Peyer's patch (tissue), 4 donors: ENCODE results near the gene PROM1. TPM values are rescaled to one million over a fixed set of nuclear protein-coding genes. Genes with fewer than 3 reads are reported as not detected.
A peak's percentile ranks its signal among the peaks of the same experiment; 100 is the strongest.

Source experiments
- DNase-seq, 3 donors: peaks; one replicate each; pipeline ENCODE4 v3.0.0-alpha.2; 2017 to 2019
- H3K27ac ChIP-seq, 4 donors: fragments of 200-600 bp; sonication (generic); one replicate each; pipeline ENCODE4 v1.5.1; 2016 to 2019
- H3K27me3 ChIP-seq, 2 donors: fragments of 200-600 bp; sonication (generic); one replicate each; pipeline ENCODE4 v1.5.1; 2019
- H3K36me3 ChIP-seq, 3 donors: fragments of 200-600 bp; sonication (generic); one replicate each; pipeline ENCODE4 v1.5.1; 2016 to 2019
- H3K4me1 ChIP-seq, 4 donors: fragments of 200-600 bp; sonication (generic); one replicate each; pipeline ENCODE4 v1.5.1; 2016 to 2019
- H3K4me3 ChIP-seq, 4 donors: fragments of 200-600 bp; sonication (generic); 1 replicate in 3 of 4; 2 replicates in 1 of 4; pipeline ENCODE4 v1.5.1; 2016 to 2019; ENCODE audit warnings: mild to moderate bottlenecking in 1 of 4
- H3K9me3 ChIP-seq, 4 donors: fragments of 200-600 bp; sonication (generic); one replicate each; pipeline ENCODE4 v1.5.1; 2016 to 2019; ENCODE audit warnings: mild to moderate bottlenecking in 1 of 4
- CTCF ChIP-seq, 6 experiments: fragments of 450-650 bp in 4 of 6; fragments of 200-600 bp in 2 of 6; sonication (generic) in 1 of 6; IDR thresholded peaks; one replicate each; pipeline ENCODE4 v1.5.1; 2017 to 2019; ENCODE audit warnings: antibody characterized with exemption in 6 of 6, mild to moderate bottlenecking in 3 of 6, moderate library complexity in 1 of 6
- POLR2A ChIP-seq, 2 donors: fragments of 450-650 bp; IDR thresholded peaks; one replicate each; pipeline ENCODE4 v1.5.1; 2017; ENCODE audit warnings: antibody characterized with exemption in 2 of 2, mild to moderate bottlenecking in 2 of 2, moderate library complexity in 2 of 2
- total RNA-seq, 4 donors: library from RNA; depleted of rRNA; stranded (reverse); fragments of >200 nt; gene quantifications; one replicate each; pipeline ENCODE4 v1.1.0, GENCODE V29; 2016

The PROM1 gene
- total RNA-seq, 4 donors from 2014 or later, result 33.8 to 128 (median 58.9) TPM

- H3K9me3 ChIP-seq, result no peaks in the 10 kb centered on the region
- peaks cover 0 to 25% (median 0%) of the 10 kb centered on the region in 3 donors for H3K36me3 ChIP-seq
- H3K27ac ChIP-seq, result no peak overlapping the region
- H3K27me3 ChIP-seq, result no peaks in the 10 kb centered on the region
- H3K4me1 ChIP-seq, result no peaks in the 10 kb centered on the region
- no peak for TF ChIP-seq POLR2A (IDR thresholded peaks at IDR 0.05)
- no peak for TF ChIP-seq CTCF (IDR thresholded peaks at IDR 0.05)
- no peak overlapping the region for H3K4me3 ChIP-seq
- no peak for DNase-seq
Observed at GRCh38 chr4:16027114-16027513, 56.7 kb downstream of the PROM1 start.

- H3K27me3 ChIP-seq, result no peaks in the 10 kb centered on the region
- no peak for DNase-seq
- no peak overlapping the region for H3K4me3 ChIP-seq
- no peak overlapping the region for H3K27ac ChIP-seq
- H3K9me3 ChIP-seq, result no peaks in the 10 kb centered on the region
- H3K36me3 ChIP-seq, result peaks cover 0 to 28% (median 0%) of the 10 kb centered on the region in 3 donors
- peak; percentile 56 to 93 (median 84) for TF ChIP-seq CTCF (IDR thresholded peaks at IDR 0.05)
- no peak for TF ChIP-seq POLR2A (IDR thresholded peaks at IDR 0.05)
- H3K4me1 ChIP-seq, result no peaks in the 10 kb centered on the region
Observed at GRCh38 chr4:16026160-16026761, 57.6 kb downstream of the PROM1 start.

GRCh38 chr4:16025268-16025667, 58.6 kb downstream of the PROM1 start:
- H3K27ac ChIP-seq, result no peak overlapping the region
- H3K27me3 ChIP-seq, result no peaks in the 10 kb centered on the region
- H3K4me1 ChIP-seq, result no peaks in the 10 kb centered on the region
- no peak for DNase-seq
- H3K4me3 ChIP-seq, result no peak overlapping the region
- peaks cover 0 to 28% (median 0%) of the 10 kb centered on the region in 3 donors for H3K36me3 ChIP-seq
- H3K9me3 ChIP-seq, result no peaks in the 10 kb centered on the region
- TF ChIP-seq CTCF (IDR thresholded peaks at IDR 0.05), result no peak

- Histone ChIP-seq H3K4me3 (no peak overlapping the region), H3K27ac (no peak overlapping the region), H3K4me1 (no peaks in the 10 kb centered on the region), H3K36me3 (peaks cover 0 to 28% (median 0%) of the 10 kb centered on the region in 3 donors), H3K27me3 (no peaks in the 10 kb centered on the region), H3K9me3 (no peaks in the 10 kb centered on the region)
- no peak for DNase-seq
- no peak for TF ChIP-seq CTCF (IDR thresholded peaks at IDR 0.05)
Observed at GRCh38 chr4:16023776-16024408, 59.9 kb downstream of the PROM1 start.

GRCh38 chr4:16021804-16022560, 61.8 kb downstream of the PROM1 start:
- Histone ChIP-seq H3K27me3 (no peaks in the 10 kb centered on the region), H3K9me3 (no peaks in the 10 kb centered on the region), H3K27ac (no peak overlapping the region), H3K4me3 (no peak overlapping the region), H3K4me1 (no peaks in the 10 kb centered on the region), H3K36me3 (peaks cover 0 to 40% (median 0%) of the 10 kb centered on the region in 3 donors)
- no peak for DNase-seq
- TF ChIP-seq POLR2A (IDR thresholded peaks at IDR 0.05) (no peak), CTCF (IDR thresholded peaks at IDR 0.05) (no peak)
